WI38 (cell line): ENCODE measurements around the gene ASL.
"Not testable (repeated sequence)": the region's sequence is repeated elsewhere in the genome, so short reads cannot be mapped to it uniquely, and the experiment has no call there.

Source experiments
- H3K4me3 ChIP-seq: 2 replicates; pipeline ENCODE4 v1.5.1; 2011; ENCODE audit warnings: low read depth, mild to moderate bottlenecking, control low read depth, low read length
- CTCF ChIP-seq: IDR thresholded peaks from 2 replicates; pipeline ENCODE4 v1.5.1; 2012; ENCODE audit warnings: low read depth, mild to moderate bottlenecking, control low read depth, low read length

Gene ASL

GRCh38 chr7:66055321-66055956 lies 20.2 kb upstream of the ASL start:
- H3K4me3 ChIP-seq, result no peak overlapping the region
- TF ChIP-seq CTCF, result no peak

- H3K4me3 ChIP-seq, result no peak overlapping the region
- TF ChIP-seq CTCF, result no peak
These were observed 14.8 kb upstream of the ASL start for GRCh38 chr7:66060796-66061195.

- no peak overlapping the region for H3K4me3 ChIP-seq
- TF ChIP-seq CTCF, result no peak
These were observed 5.9 kb upstream of the ASL start for GRCh38 chr7:66069732-66070131.

- no peak for TF ChIP-seq CTCF
- H3K4me3 ChIP-seq, result no peak overlapping the region
These were observed 5.4 kb upstream of the ASL start for GRCh38 chr7:66070222-66070621.

- not testable (repeated sequence) for H3K4me3 ChIP-seq
These were observed 3.4 kb upstream of the ASL start for GRCh38 chr7:66072208-66072607.

- no peak for TF ChIP-seq CTCF
- peak overlapping the region; percentile 79 for H3K4me3 ChIP-seq
These were observed 1.1 kb downstream of the ASL start for GRCh38 chr7:66076462-66077329.

GRCh38 chr7:66078067-66078466 lies 2.4 kb downstream of the ASL start:
- H3K4me3 ChIP-seq, result no peak overlapping the region
- TF ChIP-seq CTCF, result no peak
